CD14-positive monocyte (primary cell): Measurements from ENCODE around the gene DYSF. TPM values are rescaled to one million over a fixed set of nuclear protein-coding genes. Genes with fewer than 3 reads are reported as not detected.

Source experiments
- DNase-seq, 3 donors: peaks; one replicate each; pipeline ENCODE4 v3.0.0-alpha.2; 2011 to 2022
- H2AFZ ChIP-seq: 2 replicates; pipeline ENCODE4 v1.6.0; 2012; ENCODE audit warnings: mild to moderate bottlenecking, low read depth, low read length, inconsistent platforms; ENCODE audit not compliant: insufficient read depth, poor library complexity, severe bottlenecking
- H3K27ac ChIP-seq, 2 donors: 1 replicate in 1 of 2; 2 replicates in 1 of 2; pipeline ENCODE4 v1.5.1; 2012 to 2013; ENCODE audit warnings: low read length in 2 of 2, control low read depth in 1 of 2, inconsistent platforms in 1 of 2, low read depth in 1 of 2, mild to moderate bottlenecking in 1 of 2
- H3K27me3 ChIP-seq, 2 donors: one replicate each; pipeline versions ENCODE4 v1.6.0 to v1.6.1; 2011 to 2013; ENCODE audit warnings: low read length in 2 of 2; ENCODE audit not compliant: control insufficient read depth in 2 of 2, insufficient read depth in 2 of 2
- H3K36me3 ChIP-seq, 2 donors: replicated peaks in 1 of 2; 1 replicate in 1 of 2; 2 replicates in 1 of 2; pipeline versions ENCODE4 v1.5.1 to v1.6.1; 2012 to 2013; ENCODE audit warnings: low read length in 2 of 2, control low read depth in 1 of 2, inconsistent platforms in 1 of 2, mild to moderate bottlenecking in 1 of 2; ENCODE audit not compliant: insufficient read depth in 2 of 2, control insufficient read depth in 1 of 2
- H3K4me1 ChIP-seq, 2 donors: 1 replicate in 1 of 2; 2 replicates in 1 of 2; pipeline versions ENCODE4 v1.5.1 to v1.6.1; 2012 to 2013; ENCODE audit warnings: low read length in 2 of 2, control low read depth in 1 of 2, inconsistent platforms in 1 of 2, mild to moderate bottlenecking in 1 of 2, moderate library complexity in 1 of 2; ENCODE audit not compliant: insufficient read depth in 2 of 2, control insufficient read depth in 1 of 2
- H3K4me2 ChIP-seq: replicated peaks from 2 replicates; pipeline ENCODE3; 2012; ENCODE audit warnings: low read length, moderate library complexity, mild to moderate bottlenecking; ENCODE audit not compliant: poor library complexity, severe bottlenecking; ENCODE audit errors: extremely low read depth
- H3K4me3 ChIP-seq, 3 experiments: fragments of 200-600 bp in 1 of 3; sonication (generic) in 1 of 3; replicated peaks in 1 of 3; 1 replicate in 2 of 3; 2 replicates in 1 of 3; pipeline ENCODE4 v1.5.1; 2011 to 2013; ENCODE audit warnings: low read length in 3 of 3, mild to moderate bottlenecking in 3 of 3, control low read depth in 2 of 3, low read depth in 2 of 3, inconsistent platforms in 1 of 3, moderate library complexity in 1 of 3
- H3K79me2 ChIP-seq: 2 replicates; pipeline ENCODE4 v1.6.0; 2012; ENCODE audit warnings: mild to moderate bottlenecking, control low read depth, inconsistent platforms, low read length, moderate library complexity; ENCODE audit not compliant: insufficient read depth
- H3K9ac ChIP-seq: 2 replicates; pipeline ENCODE4 v1.6.0; 2017; ENCODE audit warnings: low read length, mild to moderate bottlenecking; ENCODE audit not compliant: insufficient read depth, poor library complexity, severe bottlenecking
- H3K9me3 ChIP-seq, 2 donors: replicated peaks in 1 of 2; 1 replicate in 1 of 2; 2 replicates in 1 of 2; pipeline versions ENCODE4 v1.5.1 to v1.6.1; 2012 to 2013; ENCODE audit warnings: low read length in 2 of 2, control low read depth in 1 of 2; ENCODE audit not compliant: control insufficient read depth in 1 of 2, insufficient read depth in 1 of 2
- H4K20me1 ChIP-seq: 2 replicates; pipeline ENCODE4 v1.6.0; 2012; ENCODE audit warnings: mild to moderate bottlenecking, low read length, control low read depth, moderate library complexity; ENCODE audit not compliant: insufficient read depth
- H3K27ac Mint-ChIP-seq, 7 donors: one replicate each; pipeline ENCODE4 v1.8.0; 2020; ENCODE audit warnings: mild to moderate bottlenecking in 7 of 7, mixed read lengths in 7 of 7, moderate library complexity in 6 of 7, inconsistent platforms in 2 of 7
- H3K27me3 Mint-ChIP-seq, 3 donors: one replicate each; pipeline ENCODE4 v1.8.0; 2021 to 2022; ENCODE audit warnings: low read depth in 3 of 3, mild to moderate bottlenecking in 3 of 3, mixed read lengths in 3 of 3, moderate library complexity in 3 of 3, inconsistent platforms in 1 of 3
- H3K36me3 Mint-ChIP-seq, 2 donors: one replicate each; pipeline ENCODE4 v1.8.0; 2020; ENCODE audit warnings: mixed read lengths in 2 of 2, inconsistent platforms in 1 of 2, mild to moderate bottlenecking in 1 of 2
- H3K4me1 Mint-ChIP-seq: one replicate; pipeline ENCODE4 v1.8.0; 2020; ENCODE audit warnings: mild to moderate bottlenecking, mixed read lengths
- H3K4me3 Mint-ChIP-seq, 2 donors: one replicate each; pipeline ENCODE4 v1.8.0; 2020; ENCODE audit warnings: mild to moderate bottlenecking in 2 of 2, mixed read lengths in 2 of 2, moderate library complexity in 1 of 2
- H3K9me3 Mint-ChIP-seq, 7 donors: one replicate each; pipeline ENCODE4 v1.8.0; 2020 to 2022; ENCODE audit warnings: mixed read lengths in 7 of 7, mild to moderate bottlenecking in 6 of 7, moderate library complexity in 6 of 7, inconsistent platforms in 2 of 7
- WGBS: methylation state at CpG from one replicate; pipeline ENCODE4 v1.1.5; 2013; ENCODE audit warnings: missing lambda C conversion rate; ENCODE audit not compliant: insufficient coverage; 5-methylcytosine and 5-hydroxymethylcytosine counted together
- intact Hi-C, 2 donors: fragments of 100-400 bp; cut with micrococcal nuclease; formaldehyde crosslinking; loops; one replicate each; pipeline versions ENCODE4 v1.15.0 to v1.15.1; 2023
- polyA plus RNA-seq, 3 donors: library from polyadenylated mRNA; depleted of rRNA in 1 of 3; unstranded in 2 of 3; stranded (reverse) in 1 of 3; fragments of 300-500 nt in 2 of 3; fragments of >200 nt in 1 of 3; fragmentation: Illumina TruSeq in 2 of 3; gene quantifications; 1 replicate in 2 of 3; 2 replicates in 1 of 3; pipeline ENCODE4 v1.2.3, GENCODE V29; 2012 to 2021
- TF ChIP-seq, protein P1 (sequence below): fragments of 200-600 bp; IDR thresholded peaks from one replicate; pipeline ENCODE4 v1.8.0; 2022; ENCODE audit warnings: antibody characterized with exemption, mild to moderate bottlenecking

The DYSF gene
- polyA plus RNA-seq, 3 donors, result 16.1 to 72.5 (median 31.2) TPM

DNA sequence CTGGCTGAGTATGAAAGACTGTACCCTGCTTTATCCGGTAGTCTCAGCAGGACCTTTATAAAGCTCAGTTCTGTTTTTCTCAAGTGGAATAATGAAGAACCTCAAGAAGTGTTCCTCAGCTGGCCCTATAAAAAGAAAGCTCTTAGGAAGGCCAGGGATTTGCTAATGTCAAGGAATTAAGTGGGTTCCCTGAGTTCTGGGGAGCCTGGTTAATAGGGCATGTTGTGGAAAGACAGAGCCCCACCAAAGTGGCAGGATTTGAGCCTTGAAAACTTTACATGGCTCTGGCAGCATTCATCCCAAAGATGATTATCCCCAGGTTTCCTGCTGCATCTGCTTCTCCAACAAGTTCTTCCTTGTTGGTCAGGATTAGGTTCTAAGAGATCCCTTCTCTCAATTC lies 6.9 kb upstream of the DYSF start:
- Mint-ChIP-seq H3K27ac (peak overlapping the region in 1 of 7 donors; percentile 65), H3K4me3 (no peak overlapping the region), H3K27me3 (peaks cover 0 to 4% (median 4%) of the 10 kb centered on the region in 3 donors), H3K9me3 (peaks cover 0 to 2% (median 0%) of the 10 kb centered on the region in 7 donors), H3K36me3 (peaks cover 2 to 8% of the 10 kb centered on the region in 2 donors), H3K4me1 (peaks cover 60% of the 10 kb centered on the region)
- H4K20me1 ChIP-seq, result no peaks in the 10 kb centered on the region
- no peak overlapping the region for H3K4me3 ChIP-seq
- peaks cover 32 to 59% of the 10 kb centered on the region in 2 donors for H3K4me1 ChIP-seq
- TF ChIP-seq, protein P1, sequence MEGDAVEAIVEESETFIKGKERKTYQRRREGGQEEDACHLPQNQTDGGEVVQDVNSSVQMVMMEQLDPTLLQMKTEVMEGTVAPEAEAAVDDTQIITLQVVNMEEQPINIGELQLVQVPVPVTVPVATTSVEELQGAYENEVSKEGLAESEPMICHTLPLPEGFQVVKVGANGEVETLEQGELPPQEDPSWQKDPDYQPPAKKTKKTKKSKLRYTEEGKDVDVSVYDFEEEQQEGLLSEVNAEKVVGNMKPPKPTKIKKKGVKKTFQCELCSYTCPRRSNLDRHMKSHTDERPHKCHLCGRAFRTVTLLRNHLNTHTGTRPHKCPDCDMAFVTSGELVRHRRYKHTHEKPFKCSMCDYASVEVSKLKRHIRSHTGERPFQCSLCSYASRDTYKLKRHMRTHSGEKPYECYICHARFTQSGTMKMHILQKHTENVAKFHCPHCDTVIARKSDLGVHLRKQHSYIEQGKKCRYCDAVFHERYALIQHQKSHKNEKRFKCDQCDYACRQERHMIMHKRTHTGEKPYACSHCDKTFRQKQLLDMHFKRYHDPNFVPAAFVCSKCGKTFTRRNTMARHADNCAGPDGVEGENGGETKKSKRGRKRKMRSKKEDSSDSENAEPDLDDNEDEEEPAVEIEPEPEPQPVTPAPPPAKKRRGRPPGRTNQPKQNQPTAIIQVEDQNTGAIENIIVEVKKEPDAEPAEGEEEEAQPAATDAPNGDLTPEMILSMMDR, result no peak
- no peak overlapping the region for H3K9ac ChIP-seq
- WGBS, result 88% methylated on average over 1 of the region's 1 CpG
- no peak overlapping the region for H3K27ac ChIP-seq
- H2AFZ ChIP-seq, result no peak overlapping the region
- H3K4me2 ChIP-seq, result no peak overlapping the region
- peaks cover 6% of the 10 kb centered on the region for H3K79me2 ChIP-seq
- no peak for DNase-seq
- H3K9me3 ChIP-seq, result no peaks in the 10 kb centered on the region
- H3K36me3 ChIP-seq, result no peaks in the 10 kb centered on the region
- intact Hi-C loops, result no loop called here
- no peaks in the 10 kb centered on the region for H3K27me3 ChIP-seq

DNA sequence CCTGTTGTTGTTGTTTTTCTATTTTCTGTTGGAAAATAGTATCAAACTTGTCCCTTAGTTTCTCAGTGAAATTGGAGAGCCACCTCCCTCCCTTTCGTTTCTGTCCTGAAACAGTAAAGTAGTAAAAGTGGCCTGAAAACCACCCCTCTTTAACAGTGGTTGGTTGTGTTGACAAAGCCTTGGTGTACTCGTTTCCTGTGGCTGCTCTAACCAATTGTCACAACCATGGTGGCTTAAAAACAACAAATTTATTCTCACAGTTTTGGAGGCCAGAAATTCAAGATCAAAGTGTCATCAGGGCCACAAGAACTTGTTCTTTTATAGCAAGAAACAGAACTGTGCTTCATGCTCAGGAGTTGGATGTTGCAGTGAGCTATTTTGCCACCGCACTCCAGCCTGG lies 4.0 kb upstream of the DYSF start:
- no peak overlapping the region for H3K4me2 ChIP-seq
- H3K27ac ChIP-seq, result peak overlapping the region in 1 of 2 donors; percentile 25
- peaks cover 0 to 2% (median 0%) of the 10 kb centered on the region in 7 donors for H3K9me3 Mint-ChIP-seq
- DNase-seq, result no peak
- intact Hi-C loops, result no loop called here
- H2AFZ ChIP-seq, result peak overlapping the region; percentile 12
- H3K9ac ChIP-seq, result no peak overlapping the region
- peaks cover under 1% of the 10 kb centered on the region for H4K20me1 ChIP-seq
- H3K9me3 ChIP-seq, result no peaks in the 10 kb centered on the region
- H3K4me1 Mint-ChIP-seq, result peaks cover 82% of the 10 kb centered on the region
- no peak overlapping the region for H3K4me3 Mint-ChIP-seq
- peaks cover 19% of the 10 kb centered on the region for H3K79me2 ChIP-seq
- no CpG with 5 or more reads among the region's 3 CpGs for WGBS
- peaks cover 2 to 5% of the 10 kb centered on the region in 2 donors for H3K36me3 Mint-ChIP-seq
- peaks cover 0 to 6% (median 4%) of the 10 kb centered on the region in 3 donors for H3K27me3 Mint-ChIP-seq
- no peaks in the 10 kb centered on the region for H3K36me3 ChIP-seq
- no peak overlapping the region for H3K4me3 ChIP-seq
- TF ChIP-seq, protein P1, result no peak
- H3K4me1 ChIP-seq, result peaks cover 57 to 80% of the 10 kb centered on the region in 2 donors
- H3K27ac Mint-ChIP-seq, result peak overlapping the region in 1 of 7 donors; percentile 83
- H3K27me3 ChIP-seq, result no peaks in the 10 kb centered on the region
